ENCODE measurements around the gene LCE1E.

- TF ChIP-seq CTCF (IDR thresholded peaks at IDR 0.05 in 4 of 5, conservative IDR thresholded peaks at IDR 0.05 in 1 of 5) (no peak), POLR2A (IDR thresholded peaks at IDR 0.05) (no peak)
Observed at GRCh38 chr1:152811671-152812070, 25.6 kb downstream of the LCE1E start, which contains the start of gene LCE1B.

Measured in gastrocnemius medialis (tissue), 4 donors.